Upper lobe of left lung (tissue), 4 donors: ENCODE data around the gene PTPRJ.

Experiments
- EP300 ChIP-seq, 4 donors: sonication (generic); formaldehyde crosslinking; IDR thresholded peaks; one replicate each; pipeline ENCODE4 v1.5.1; 2017; ENCODE audit warnings: antibody characterized with exemption in 4 of 4, control low read depth in 2 of 4
- POLR2A ChIP-seq, 4 donors: fragments of 450-650 bp; IDR thresholded peaks; one replicate each; pipeline ENCODE4 v1.5.1; 2016 to 2017; ENCODE audit warnings: antibody characterized with exemption in 4 of 4, mild to moderate bottlenecking in 2 of 4
- POLR2AphosphoS5 ChIP-seq, 2 donors: sonication (generic); formaldehyde crosslinking; IDR thresholded peaks; one replicate each; pipeline ENCODE4 v1.5.1; 2017; ENCODE audit warnings: antibody characterized with exemption in 2 of 2
- TF ChIP-seq, protein P1 (sequence below), 6 experiments: fragments of 450-650 bp in 4 of 6; fragments of 200-600 bp in 2 of 6; sonication (generic) in 2 of 6; IDR thresholded peaks; one replicate each; pipeline ENCODE4 v1.5.1; 2016 to 2019; ENCODE audit warnings: antibody characterized with exemption in 6 of 6

DNA sequence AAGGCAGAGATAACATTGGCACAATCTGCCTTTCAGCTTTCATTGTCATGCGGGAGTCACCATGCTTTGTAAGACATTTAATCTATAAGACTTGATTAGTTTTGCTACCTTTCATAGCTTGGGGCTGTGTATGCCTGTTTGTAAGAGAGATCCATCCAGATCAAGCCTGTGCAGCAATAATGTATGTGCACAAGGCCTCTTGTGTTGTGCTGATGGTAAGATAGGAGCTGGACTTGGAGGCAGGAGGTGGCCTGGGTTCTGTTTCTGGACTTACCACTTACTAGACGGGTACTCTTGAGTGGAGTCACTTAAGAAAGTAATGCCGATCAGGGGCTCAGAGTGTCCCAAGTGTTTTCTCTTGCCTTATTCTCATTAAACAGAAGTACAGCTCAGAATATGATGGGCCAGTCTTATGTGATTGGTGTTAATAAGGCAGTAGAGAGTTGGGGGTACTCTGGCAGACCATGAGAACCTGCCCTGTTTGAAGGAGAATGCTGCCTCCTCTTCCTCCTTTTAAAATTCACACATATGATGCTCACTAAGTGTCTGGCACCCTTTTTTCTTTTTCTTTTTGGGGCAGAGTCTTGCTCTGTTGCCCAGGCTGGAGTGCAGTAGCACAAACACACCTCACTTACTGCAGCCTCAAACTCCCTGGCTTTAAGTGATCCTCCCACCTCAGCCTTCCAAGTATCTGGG lies 30.9 kb downstream of the PTPRJ start:
- TF ChIP-seq, protein P1, sequence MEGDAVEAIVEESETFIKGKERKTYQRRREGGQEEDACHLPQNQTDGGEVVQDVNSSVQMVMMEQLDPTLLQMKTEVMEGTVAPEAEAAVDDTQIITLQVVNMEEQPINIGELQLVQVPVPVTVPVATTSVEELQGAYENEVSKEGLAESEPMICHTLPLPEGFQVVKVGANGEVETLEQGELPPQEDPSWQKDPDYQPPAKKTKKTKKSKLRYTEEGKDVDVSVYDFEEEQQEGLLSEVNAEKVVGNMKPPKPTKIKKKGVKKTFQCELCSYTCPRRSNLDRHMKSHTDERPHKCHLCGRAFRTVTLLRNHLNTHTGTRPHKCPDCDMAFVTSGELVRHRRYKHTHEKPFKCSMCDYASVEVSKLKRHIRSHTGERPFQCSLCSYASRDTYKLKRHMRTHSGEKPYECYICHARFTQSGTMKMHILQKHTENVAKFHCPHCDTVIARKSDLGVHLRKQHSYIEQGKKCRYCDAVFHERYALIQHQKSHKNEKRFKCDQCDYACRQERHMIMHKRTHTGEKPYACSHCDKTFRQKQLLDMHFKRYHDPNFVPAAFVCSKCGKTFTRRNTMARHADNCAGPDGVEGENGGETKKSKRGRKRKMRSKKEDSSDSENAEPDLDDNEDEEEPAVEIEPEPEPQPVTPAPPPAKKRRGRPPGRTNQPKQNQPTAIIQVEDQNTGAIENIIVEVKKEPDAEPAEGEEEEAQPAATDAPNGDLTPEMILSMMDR (IDR thresholded peaks at IDR 0.05) = no peak
- TF ChIP-seq POLR2AphosphoS5 (IDR thresholded peaks at IDR 0.05) = no peak
- TF ChIP-seq POLR2A (IDR thresholded peaks at IDR 0.05) = no peak
- TF ChIP-seq EP300 (IDR thresholded peaks at IDR 0.05) = no peak
